ENCODE measurements around the gene TXLNB. TPM values are rescaled to one million over a fixed set of nuclear protein-coding genes. Genes with fewer than 3 reads are reported as not detected.

TXLNB gene
- total RNA-seq, 1 experiment from 2014 or later = not detected

DNA sequence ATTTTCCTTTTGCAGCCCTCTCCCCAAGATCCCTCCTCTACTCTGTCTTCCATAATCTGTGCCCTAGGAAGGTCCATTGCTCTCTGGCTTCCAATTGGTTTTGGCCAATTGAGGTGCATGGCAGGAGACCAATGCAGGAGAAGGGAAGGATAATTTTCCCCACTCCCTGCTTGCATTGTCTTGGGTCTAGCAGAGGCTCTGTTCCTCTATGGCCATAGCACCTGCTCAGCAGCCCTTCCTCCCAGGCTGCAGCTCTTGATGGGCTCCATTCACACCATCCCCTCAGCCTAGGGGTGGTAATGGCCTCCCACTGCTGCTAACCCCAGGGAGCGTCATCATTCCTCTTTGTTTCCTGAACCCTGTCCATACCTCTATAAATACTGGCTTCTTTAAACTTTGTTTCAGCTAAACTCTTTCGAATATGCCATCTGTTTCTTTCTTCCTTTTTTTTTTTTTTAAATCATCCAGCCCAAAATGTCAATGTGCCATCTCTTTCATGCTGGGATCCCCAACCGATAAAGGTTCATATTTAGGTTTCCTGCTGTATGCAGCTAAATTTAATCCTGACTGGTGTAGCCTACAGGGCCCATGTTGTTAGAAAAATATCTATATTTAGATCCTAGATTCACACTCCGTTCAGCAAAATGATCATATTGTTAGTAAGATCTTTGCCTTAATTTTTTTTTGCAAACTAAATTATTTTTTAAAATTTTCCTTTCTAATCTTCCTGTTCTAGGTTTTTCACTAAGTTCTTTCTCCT is 93.1 kb downstream of the TXLNB start:
- intact Hi-C loops (cut with micrococcal nuclease; ENCODE audit: unreplicated experiment) = no loop called here
- CTCF ChIA-PET = no interaction called here
- DNase-seq (ENCODE audit: low spot score) = no peak
- no peak overlapping the region for H3K4me3 ChIP-seq (ENCODE audit: low read depth, low read length, poor library complexity, severe bottlenecking)
- BruUV-seq (replicated peaks) = no TSS peak
- H3K27me3 ChIP-seq (replicated peaks; ENCODE audit: insufficient read depth, low read depth, low read length, poor library complexity) = no peaks in the 10 kb centered on the region
- no peaks in the 10 kb centered on the region for H3K36me3 ChIP-seq (ENCODE audit: insufficient read depth, low read length, poor library complexity, severe bottlenecking)
- POLR2A ChIA-PET (ENCODE audit: low non-redundant PET) = no interaction called here
- no peak overlapping the region for H3K27ac ChIP-seq (ENCODE audit: low read depth, low read length, poor library complexity, severe bottlenecking)
- H3K4me1 ChIP-seq (ENCODE audit: insufficient read depth, low read length, poor library complexity, severe bottlenecking) = no peaks in the 10 kb centered on the region
- TF ChIP-seq, protein P1, sequence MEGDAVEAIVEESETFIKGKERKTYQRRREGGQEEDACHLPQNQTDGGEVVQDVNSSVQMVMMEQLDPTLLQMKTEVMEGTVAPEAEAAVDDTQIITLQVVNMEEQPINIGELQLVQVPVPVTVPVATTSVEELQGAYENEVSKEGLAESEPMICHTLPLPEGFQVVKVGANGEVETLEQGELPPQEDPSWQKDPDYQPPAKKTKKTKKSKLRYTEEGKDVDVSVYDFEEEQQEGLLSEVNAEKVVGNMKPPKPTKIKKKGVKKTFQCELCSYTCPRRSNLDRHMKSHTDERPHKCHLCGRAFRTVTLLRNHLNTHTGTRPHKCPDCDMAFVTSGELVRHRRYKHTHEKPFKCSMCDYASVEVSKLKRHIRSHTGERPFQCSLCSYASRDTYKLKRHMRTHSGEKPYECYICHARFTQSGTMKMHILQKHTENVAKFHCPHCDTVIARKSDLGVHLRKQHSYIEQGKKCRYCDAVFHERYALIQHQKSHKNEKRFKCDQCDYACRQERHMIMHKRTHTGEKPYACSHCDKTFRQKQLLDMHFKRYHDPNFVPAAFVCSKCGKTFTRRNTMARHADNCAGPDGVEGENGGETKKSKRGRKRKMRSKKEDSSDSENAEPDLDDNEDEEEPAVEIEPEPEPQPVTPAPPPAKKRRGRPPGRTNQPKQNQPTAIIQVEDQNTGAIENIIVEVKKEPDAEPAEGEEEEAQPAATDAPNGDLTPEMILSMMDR (conservative IDR thresholded peaks at IDR 0.05; ENCODE audit: low read depth, low read length) = no peak
- no peak for TF ChIP-seq EZH2 (IDR thresholded peaks at IDR 0.05; ENCODE audit: borderline replicate concordance, low read depth, low read length, poor library complexity, severe bottlenecking)
- H3K9me3 ChIP-seq (ENCODE audit: low read depth, low read length, poor library complexity, severe bottlenecking) = no peaks in the 10 kb centered on the region

DNA sequence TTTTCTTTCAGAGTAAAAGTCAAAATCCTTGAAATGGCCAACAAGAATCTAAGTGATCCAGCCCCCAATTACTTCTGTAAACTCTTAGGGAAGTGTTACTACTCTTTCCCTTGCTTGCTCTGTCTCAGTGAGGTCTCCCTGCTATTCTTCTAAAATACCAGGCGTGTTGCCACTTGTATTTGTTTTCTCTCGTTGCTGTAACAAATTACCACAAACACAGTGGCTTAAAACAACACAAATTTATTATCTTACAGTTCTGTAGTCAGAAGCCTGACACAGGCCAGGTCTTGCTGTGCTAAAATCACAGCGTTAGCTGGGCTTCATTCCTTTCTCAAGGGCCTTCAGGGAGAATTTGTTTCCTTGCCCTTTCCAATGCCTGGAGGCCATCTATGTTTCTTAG is 97.1 kb downstream of the TXLNB start:
- Histone ChIP-seq H3K9me3 (ENCODE audit: low read depth, low read length, poor library complexity, severe bottlenecking) (no peaks in the 10 kb centered on the region), H3K27ac (ENCODE audit: low read depth, low read length, poor library complexity, severe bottlenecking) (no peak overlapping the region), H3K4me1 (ENCODE audit: insufficient read depth, low read length, poor library complexity, severe bottlenecking) (no peaks in the 10 kb centered on the region), H3K27me3 (replicated peaks; ENCODE audit: insufficient read depth, low read depth, low read length, poor library complexity) (no peaks in the 10 kb centered on the region), H3K4me3 (ENCODE audit: low read depth, low read length, poor library complexity, severe bottlenecking) (no peak overlapping the region), H3K36me3 (ENCODE audit: insufficient read depth, low read length, poor library complexity, severe bottlenecking) (no peaks in the 10 kb centered on the region)
- intact Hi-C loops (cut with micrococcal nuclease; ENCODE audit: unreplicated experiment) = no loop called here
- BruUV-seq (replicated peaks) = no TSS peak
- no peak for DNase-seq (ENCODE audit: low spot score)
- POLR2A ChIA-PET (ENCODE audit: low non-redundant PET) = no interaction called here
- TF ChIP-seq, protein P1 (conservative IDR thresholded peaks at IDR 0.05; ENCODE audit: low read depth, low read length) = no peak
- TF ChIP-seq EZH2 (IDR thresholded peaks at IDR 0.05; ENCODE audit: borderline replicate concordance, low read depth, low read length, poor library complexity, severe bottlenecking) = no peak
- CTCF ChIA-PET = no interaction called here

Other genes starting within 250 kb of the TXLNB start
- gene HECA, start 156.9 kb downstream of the TXLNB start, total RNA-seq (2021) = 14.3 and 15.3 TPM in 2 replicates
- gene CITED2, start 82.7 kb upstream of the TXLNB start, total RNA-seq (2021) = 365 and 437 TPM in 2 replicates

Data from A673 (cell line).